Progenitor cell of endocrine pancreas (in vitro differentiated cells): ENCODE data around the gene PLCB3. TPM values are rescaled to one million over a fixed set of nuclear protein-coding genes. Genes with fewer than 3 reads are reported as not detected.

Experiments used
- DNase-seq: peaks from one replicate; pipeline ENCODE4 v3.0.0; 2021; ENCODE audit warnings: low spot score; ENCODE audit not compliant: unreplicated experiment
- H3K27ac Mint-ChIP-seq: 2 replicates; pipeline ENCODE4 v1.8.0; 2021; ENCODE audit warnings: mild to moderate bottlenecking, moderate library complexity, mixed read lengths
- H3K27me3 Mint-ChIP-seq: 2 replicates; pipeline ENCODE4 v1.8.0; 2021; ENCODE audit warnings: mixed read lengths
- H3K36me3 Mint-ChIP-seq: 2 replicates; pipeline ENCODE4 v1.8.0; 2022; ENCODE audit warnings: mixed read lengths; ENCODE audit not compliant: insufficient read depth
- H3K4me1 Mint-ChIP-seq: 2 replicates; pipeline ENCODE4 v1.8.0; 2021; ENCODE audit warnings: low read depth, mixed read lengths
- H3K4me3 Mint-ChIP-seq: 2 replicates; pipeline ENCODE4 v1.8.0; 2021; ENCODE audit warnings: low read depth, mild to moderate bottlenecking, moderate library complexity, mixed read lengths
- H3K9me3 Mint-ChIP-seq: 2 replicates; pipeline ENCODE4 v1.8.0; 2021; ENCODE audit warnings: low read depth, mixed read lengths
- CTCF ChIP-seq: fragments of 200-600 bp; sonication (generic); IDR thresholded peaks from one replicate; pipeline ENCODE4 v1.5.0; 2021; ENCODE audit warnings: antibody characterized with exemption, mild to moderate bottlenecking; ENCODE audit not compliant: unreplicated experiment
- total RNA-seq: library from RNA; stranded (reverse); gene quantifications from 2 replicates; pipeline ENCODE4 v1.2.1, GENCODE V29; 2021

The PLCB3 gene
- total RNA-seq, 1 donor from 2014 or later: 22.6 TPM

- Mint-ChIP-seq H3K9me3 (no peaks in the 10 kb centered on the region), H3K4me3 (peak overlapping the region; percentile 85), H3K27me3 (no peaks in the 10 kb centered on the region), H3K27ac (peak overlapping the region; percentile 98), H3K4me1 (peaks cover 16% of the 10 kb centered on the region), H3K36me3 (peaks cover 8% of the 10 kb centered on the region)
- peak; percentile 14 for TF ChIP-seq CTCF
- no peak for DNase-seq
Measured at GRCh38 chr11:64241491-64242374, 9.6 kb upstream of the PLCB3 start.

GRCh38 chr11:64243236-64243854 lies 8.0 kb upstream of the PLCB3 start:
- H3K27me3 Mint-ChIP-seq: no peaks in the 10 kb centered on the region
- no peak overlapping the region for H3K27ac Mint-ChIP-seq
- peak overlapping the region; percentile 22 for H3K4me3 Mint-ChIP-seq
- peaks cover 11% of the 10 kb centered on the region for H3K4me1 Mint-ChIP-seq
- H3K36me3 Mint-ChIP-seq: peaks cover 5% of the 10 kb centered on the region
- DNase-seq: no peak
- TF ChIP-seq CTCF: no peak
- no peaks in the 10 kb centered on the region for H3K9me3 Mint-ChIP-seq

- Mint-ChIP-seq H3K36me3 (peaks cover 4% of the 10 kb centered on the region), H3K27me3 (no peaks in the 10 kb centered on the region), H3K9me3 (no peaks in the 10 kb centered on the region), H3K4me1 (peaks cover 11% of the 10 kb centered on the region), H3K4me3 (peak overlapping the region; percentile 50), H3K27ac (no peak overlapping the region)
- no peak for DNase-seq
- TF ChIP-seq CTCF: no peak
Measured at GRCh38 chr11:64244107-64244506, 7.2 kb upstream of the PLCB3 start.

GRCh38 chr11:64244966-64245365 lies 6.4 kb upstream of the PLCB3 start:
- no peak overlapping the region for H3K27ac Mint-ChIP-seq
- no peak for DNase-seq
- H3K36me3 Mint-ChIP-seq: peaks cover 4% of the 10 kb centered on the region
- TF ChIP-seq CTCF: no peak
- peaks cover 11% of the 10 kb centered on the region for H3K4me1 Mint-ChIP-seq
- H3K27me3 Mint-ChIP-seq: peaks cover 2% of the 10 kb centered on the region
- H3K9me3 Mint-ChIP-seq: no peaks in the 10 kb centered on the region
- peak overlapping the region; percentile 86 for H3K4me3 Mint-ChIP-seq

GRCh38 chr11:64245401-64245796 lies 5.9 kb upstream of the PLCB3 start:
- H3K9me3 Mint-ChIP-seq: no peaks in the 10 kb centered on the region
- no peak for TF ChIP-seq CTCF
- H3K36me3 Mint-ChIP-seq: peaks cover 4% of the 10 kb centered on the region
- H3K27ac Mint-ChIP-seq: peak overlapping the region; percentile 90
- H3K27me3 Mint-ChIP-seq: peaks cover 3% of the 10 kb centered on the region
- H3K4me1 Mint-ChIP-seq: peaks cover 8% of the 10 kb centered on the region
- DNase-seq: no peak
- peak overlapping the region; percentile 86 for H3K4me3 Mint-ChIP-seq
